H1 (cell line): Measurements from ENCODE around the gene PTPRO. TPM values are rescaled to one million over a fixed set of nuclear protein-coding genes. Genes with fewer than 3 reads are reported as not detected.

Source experiments
- CTCF ChIA-PET: fragments of 300-600 bp; sonication (Branson Sonifier 250); formaldehyde crosslinking; loops from one replicate; lab custom pipeline; 2021; ENCODE audit not compliant: partially characterized antibody; lab: Charles Lee
- POLR2A ChIA-PET: fragments of 300-600 bp; sonication (Branson Sonifier 250); formaldehyde crosslinking; loops from one replicate; lab custom pipeline; 2021; ENCODE audit warnings: inconsistent platforms; ENCODE audit not compliant: partially characterized antibody; lab: Charles Lee
- DNase-seq, 2 experiments: peaks; one replicate each; pipeline versions ENCODE4 v3.0.0 to v3.0.0-alpha.2; 2010 to 2022; ENCODE audit warnings: low spot score in 2 of 2, low read depth in 1 of 2, mixed read lengths in 1 of 2
- FAIRE-seq: peaks from 2 replicates; lab custom pipeline; 2011; peaks lifted over from hg19 to GRCh38; lab: Jason Lieb, UNC
- H2AFZ ChIP-seq: 2 replicates; pipeline ENCODE4 v1.8.1; 2012; ENCODE audit warnings: low read length, inconsistent platforms
- H2AK5ac ChIP-seq: 2 replicates; pipeline ENCODE4 v1.6.1; 2013; ENCODE audit warnings: low read depth, low read length
- H2BK120ac ChIP-seq: replicated peaks from 2 replicates; pipeline ENCODE3; 2013; ENCODE audit warnings: low read depth, low read length, inconsistent platforms
- H2BK12ac ChIP-seq: 2 replicates; pipeline ENCODE4 v1.6.1; 2013; ENCODE audit warnings: low read depth, low read length
- H2BK15ac ChIP-seq: 2 replicates; pipeline ENCODE4 v1.6.1; 2013; ENCODE audit warnings: low read length
- H2BK20ac ChIP-seq: 2 replicates; pipeline ENCODE4 v1.6.1; 2013; ENCODE audit warnings: low read length
- H2BK5ac ChIP-seq: 2 replicates; pipeline ENCODE4 v1.6.1; 2013; ENCODE audit warnings: low read depth, low read length
- H3K14ac ChIP-seq: 2 replicates; pipeline ENCODE4 v1.6.1; 2013; ENCODE audit warnings: inconsistent platforms; ENCODE audit not compliant: insufficient read length
- H3K18ac ChIP-seq: 2 replicates; pipeline ENCODE4 v1.6.1; 2013; ENCODE audit warnings: low read length; ENCODE audit errors: extremely low read depth
- H3K23ac ChIP-seq: 2 replicates; pipeline ENCODE4 v1.6.1; 2013; ENCODE audit warnings: inconsistent platforms; ENCODE audit not compliant: insufficient read length
- H3K23me2 ChIP-seq: 2 replicates; pipeline ENCODE4 v1.6.1; 2013; ENCODE audit warnings: low read depth, low read length
- H3K27ac ChIP-seq: 2 replicates; pipeline ENCODE4 v1.6.1; 2011; ENCODE audit warnings: low read depth, low read length, inconsistent platforms
- H3K27me3 ChIP-seq, 4 experiments: replicated peaks in 1 of 4; 1 replicate in 1 of 4; 2 replicates in 3 of 4; pipeline versions ENCODE4 v1.6.1 to v1.8.1; 2011 to 2013; ENCODE audit warnings: low read length in 3 of 4, mild to moderate bottlenecking in 3 of 4, inconsistent platforms in 2 of 4, mixed read lengths in 2 of 4, moderate library complexity in 1 of 4; ENCODE audit not compliant: control insufficient read depth in 3 of 4, insufficient read depth in 3 of 4; ENCODE audit errors: extremely low read depth in 1 of 4
- H3K36me3 ChIP-seq, 4 experiments: 2 replicates each; pipeline versions ENCODE4 v1.6.1 to v1.8.1; 2011 to 2013; ENCODE audit warnings: mild to moderate bottlenecking in 4 of 4, low read length in 3 of 4, moderate library complexity in 2 of 4, control low read depth in 1 of 4, inconsistent platforms in 1 of 4; ENCODE audit not compliant: insufficient read depth in 4 of 4, control insufficient read depth in 2 of 4
- H3K4ac ChIP-seq: replicated peaks from 2 replicates; pipeline ENCODE3; 2013; ENCODE audit warnings: low read length, low read depth, mixed read lengths, inconsistent platforms; ENCODE audit not compliant: insufficient read length
- H3K4me1 ChIP-seq, 4 experiments: replicated peaks in 1 of 4; 1 replicate in 1 of 4; 2 replicates in 3 of 4; pipeline versions ENCODE4 v1.6.1 to v1.8.1; 2011 to 2013; ENCODE audit warnings: low read length in 3 of 4, inconsistent platforms in 2 of 4, mixed read lengths in 1 of 4; ENCODE audit not compliant: insufficient read depth in 4 of 4, control insufficient read depth in 3 of 4
- H3K4me2 ChIP-seq, 2 experiments: 2 replicates each; pipeline versions ENCODE4 v1.6.1 to v1.8.1; 2011 to 2013; ENCODE audit warnings: low read depth in 2 of 2, low read length in 2 of 2, control low read depth in 1 of 2, inconsistent platforms in 1 of 2, mild to moderate bottlenecking in 1 of 2; ENCODE audit not compliant: insufficient read depth in 1 of 2
- H3K4me3 ChIP-seq, 4 experiments: fragments of 200-600, 300-600 bp in 1 of 4; sonication (generic), shearing (Covaris generic), sonication (Bioruptor Twin) in 1 of 4; 2 replicates each; pipeline versions ENCODE4 v1.5.1 to v1.8.1; 2011 to 2016; ENCODE audit warnings: low read length in 4 of 4, low read depth in 3 of 4, control low read depth in 2 of 4, inconsistent platforms in 2 of 4, mild to moderate bottlenecking in 2 of 4, mixed read lengths in 1 of 4, moderate library complexity in 1 of 4; ENCODE audit not compliant: insufficient read depth in 2 of 4; ENCODE audit errors: extremely low read depth in 1 of 4
- H3K56ac ChIP-seq: replicated peaks from 2 replicates; pipeline ENCODE3; 2013; ENCODE audit warnings: low read depth, mild to moderate bottlenecking, mixed read lengths, low read length, inconsistent platforms; ENCODE audit not compliant: insufficient read length
- H3K79me1 ChIP-seq: 2 replicates; pipeline ENCODE4 v1.6.1; 2013; ENCODE audit warnings: low read depth, low read length, control low read depth
- H3K79me2 ChIP-seq, 2 experiments: 2 replicates each; pipeline versions ENCODE4 v1.6.1 to v1.8.1; 2012 to 2013; ENCODE audit warnings: low read length in 2 of 2, mild to moderate bottlenecking in 2 of 2, inconsistent platforms in 1 of 2; ENCODE audit not compliant: insufficient read depth in 2 of 2, control insufficient read depth in 1 of 2
- H3K9ac ChIP-seq, 4 experiments: replicated peaks in 1 of 4; 1 replicate in 1 of 4; 2 replicates in 3 of 4; pipeline versions ENCODE4 v1.6.1 to v1.8.1; 2011 to 2013; ENCODE audit warnings: low read depth in 3 of 4, low read length in 3 of 4, control low read depth in 2 of 4, mild to moderate bottlenecking in 2 of 4, moderate library complexity in 2 of 4, inconsistent platforms in 1 of 4; ENCODE audit errors: extremely low read depth in 1 of 4
- H3K9me3 ChIP-seq, 2 experiments: 2 replicates each; pipeline versions ENCODE4 v1.6.1 to v1.8.1; 2012 to 2013; ENCODE audit warnings: mild to moderate bottlenecking in 2 of 2, moderate library complexity in 2 of 2, control low read depth in 1 of 2, inconsistent platforms in 1 of 2, low read depth in 1 of 2, low read length in 1 of 2, mixed read lengths in 1 of 2; ENCODE audit not compliant: insufficient read depth in 2 of 2
- H4K20me1 ChIP-seq, 2 experiments: replicated peaks in 1 of 2; 2 replicates each; pipeline versions ENCODE3 to v1.8.1; 2011 to 2013; ENCODE audit warnings: inconsistent platforms in 2 of 2, low read length in 2 of 2, mild to moderate bottlenecking in 1 of 2; ENCODE audit not compliant: insufficient read depth in 2 of 2, control insufficient read depth in 1 of 2
- H4K5ac ChIP-seq: 2 replicates; pipeline ENCODE4 v1.6.1; 2013; ENCODE audit warnings: low read length, low read depth, mixed read lengths, inconsistent platforms; ENCODE audit not compliant: insufficient read length
- H4K8ac ChIP-seq: 2 replicates; pipeline ENCODE4 v1.8.0; 2013; ENCODE audit warnings: mild to moderate bottlenecking, moderate library complexity, low read length, inconsistent platforms; ENCODE audit not compliant: insufficient read depth; ENCODE audit errors: extremely low read depth
- H4K91ac ChIP-seq: replicated peaks from 2 replicates; pipeline ENCODE3; 2013; ENCODE audit warnings: low read length, mixed read lengths, inconsistent platforms; ENCODE audit not compliant: insufficient read length
- CEBPB ChIP-seq: IDR thresholded peaks from 2 replicates; pipeline ENCODE4 v1.6.1; 2012; ENCODE audit warnings: low read depth, low read length
- RNF2 ChIP-seq: fragments of 200-900, 300-1000 bp; sonication (generic); IDR thresholded peaks from 2 replicates; pipeline ENCODE4 v1.7.1; 2016; ENCODE audit warnings: borderline replicate concordance, low read depth, mild to moderate bottlenecking, antibody characterized with exemption, low read length; ENCODE audit not compliant: poor library complexity, severe bottlenecking; ENCODE audit errors: missing control alignments
- WGBS, 2 experiments: shearing (Covaris generic) in 1 of 2; methylation state at CpG; one replicate each; pipeline versions ENCODE4 v1.1.6 to v1.1.7; 2013 to 2015; ENCODE audit warnings: low lambda C conversion rate in 2 of 2, mixed read lengths in 2 of 2, inconsistent platforms in 1 of 2, low coverage in 1 of 2, missing lambda C conversion rate in 1 of 2; ENCODE audit not compliant: insufficient replicate concordance in 2 of 2, insufficient coverage in 1 of 2, insufficient read length in 1 of 2; ENCODE audit errors: extremely low coverage in 1 of 2, missing lambda C conversion rate in 1 of 2; 5-methylcytosine and 5-hydroxymethylcytosine counted together
- polyA plus RNA-seq, 7 experiments: library from polyadenylated mRNA; depleted of rRNA in 3 of 7; stranded (reverse) in 5 of 7; unstranded in 2 of 7; fragments of >200 nt in 5 of 7; fragments of 200-250 nt in 2 of 7; gene quantifications; 1 replicate in 5 of 7; 2 replicates in 1 of 7; 4 replicates in 1 of 7; pipeline versions ENCODE4 v1.2.1 to v1.2.3, GENCODE V29; 2011 to 2013; ENCODE audit warnings: missing spikeins in 2 of 7, mixed read lengths in 2 of 7
- total RNA-seq: library from RNA; stranded (reverse); fragmentation: NEBNext Ultra II Directional; extraction: Animal tissue kit (Norgen Biotek cat#: 25700); gene quantifications from 2 replicates; pipeline ENCODE4 v1.2.1, GENCODE V29; 2021

PTPRO gene
- total and polyA plus RNA-seq, 2 of the 8 experiments (the other 6 are each of a cell fraction or from before 2014, with no cell fraction given) = 0.73 to 1.7 TPM

DNA sequence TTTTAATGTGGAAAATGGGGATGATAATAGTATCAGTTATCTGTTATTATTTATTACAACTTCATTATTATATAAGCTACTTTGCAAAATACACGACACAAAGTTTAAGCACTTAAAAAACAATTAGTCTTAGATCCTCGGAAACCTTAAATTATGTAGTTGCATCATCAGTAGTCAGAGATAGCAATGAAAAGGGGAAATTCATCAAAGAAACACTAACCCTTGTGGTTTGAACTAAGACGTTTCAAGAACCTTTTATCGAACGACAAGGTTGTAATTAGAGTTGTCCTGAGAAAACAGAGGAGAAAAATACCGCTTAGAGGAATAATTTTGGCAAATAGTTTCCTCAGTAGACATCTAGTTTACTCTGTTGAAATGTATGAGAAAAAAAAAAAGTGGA, 198.5 kb downstream of the PTPRO start:
- no peak overlapping the region for H3K23ac ChIP-seq
- H4K91ac ChIP-seq = no peak overlapping the region
- TF ChIP-seq CEBPB (peak; percentile 18; the same call in 1 of the 2 replicates), RNF2 (no peak)
- no peaks in the 10 kb centered on the region for H3K79me1 ChIP-seq
- H4K5ac ChIP-seq = no peak overlapping the region
- no peak overlapping the region for H2BK12ac ChIP-seq
- H3K27me3 ChIP-seq = no peaks in the 10 kb centered on the region
- no peak overlapping the region for H3K4me3 ChIP-seq
- whole genome bisulfite sequencing, 2 experiments = 94% methylated on average over 6 of the region's 6 CpGs; no CpG with 5 or more reads in 1 of the 2 experiments
- no peak overlapping the region for H2AFZ ChIP-seq
- no peak overlapping the region for H4K8ac ChIP-seq
- no peak overlapping the region for H3K4me2 ChIP-seq
- H3K4me1 ChIP-seq = no peaks in the 10 kb centered on the region
- H2AK5ac ChIP-seq = no peak overlapping the region
- no peak overlapping the region for H2BK5ac ChIP-seq
- ChIA-PET POLR2A (no interaction called here), CTCF (interaction anchor here (0.9 to 3.5 kb wide), 7 partner anchors 9 to 300 kb away, joined by 3 to 28 read pairs (median 4); partner anchors contain the start of gene RERG)
- no peaks in the 10 kb centered on the region; a peak in 1 of 4 replicates for H3K9me3 ChIP-seq
- no peaks in the 10 kb centered on the region; a peak in 1 of 8 replicates for H3K36me3 ChIP-seq
- no peaks in the 10 kb centered on the region for H3K23me2 ChIP-seq
- no peak overlapping the region for H3K56ac ChIP-seq
- H3K18ac ChIP-seq = no peak overlapping the region
- H3K27ac ChIP-seq = no peak overlapping the region
- no peak for DNase-seq
- H2BK120ac ChIP-seq = no peak overlapping the region
- no peaks in the 10 kb centered on the region for H4K20me1 ChIP-seq
- no peak overlapping the region for H3K14ac ChIP-seq
- no peak overlapping the region for H2BK15ac ChIP-seq
- no peak overlapping the region for H3K9ac ChIP-seq
- H2BK20ac ChIP-seq = no peak overlapping the region
- no peak for FAIRE-seq
- H3K79me2 ChIP-seq = no peaks in the 10 kb centered on the region
- H3K4ac ChIP-seq = no peak overlapping the region
